Stimulated activated CD8-positive, alpha-beta memory T cell treated with anti-CD3 and anti-CD28 coated beads, Interleukin-15, amount 100 ng/mL, for 24 hours (primary cell): ENCODE data around the gene ANO2.

Experiments used
- DNase-seq: peaks from one replicate; pipeline ENCODE4 v3.0.0-alpha.2; 2020; ENCODE audit warnings: low read depth

ANO2 gene

DNA sequence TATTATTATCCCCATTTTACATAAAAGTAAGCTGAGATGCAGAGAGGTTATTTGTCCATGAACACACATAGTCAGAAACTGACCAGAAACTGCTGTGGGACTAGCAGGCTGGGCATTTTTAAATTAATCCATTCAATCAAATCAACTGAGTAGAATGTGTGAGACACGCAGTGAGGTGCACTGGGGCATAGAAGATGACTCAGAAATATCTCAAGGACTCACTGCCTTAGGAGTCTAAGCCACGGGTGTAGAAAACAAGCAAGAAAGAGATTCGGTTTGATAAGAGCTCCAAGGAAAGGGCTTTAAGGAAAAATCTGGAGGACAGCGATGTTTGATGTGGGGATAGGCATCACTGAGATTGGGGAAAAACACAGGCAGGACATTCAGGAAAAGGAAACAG is 127.8 kb downstream of the ANO2 start:
- DNase-seq, result no peak

- DNase-seq, result no peak
These were observed 135.5 kb downstream of the ANO2 start for GRCh38 chr12:5809586-5809985.

- DNase-seq, result no peak
These were observed 136.1 kb downstream of the ANO2 start for GRCh38 chr12:5808981-5809380.

- no peak for DNase-seq
These were observed 137.4 kb downstream of the ANO2 start for GRCh38 chr12:5807514-5808219.

GRCh38 chr12:5807090-5807414 is 138.0 kb downstream of the ANO2 start:
- no peak for DNase-seq

- no peak for DNase-seq
These were observed 138.5 kb downstream of the ANO2 start for GRCh38 chr12:5806371-5807089.

DNA sequence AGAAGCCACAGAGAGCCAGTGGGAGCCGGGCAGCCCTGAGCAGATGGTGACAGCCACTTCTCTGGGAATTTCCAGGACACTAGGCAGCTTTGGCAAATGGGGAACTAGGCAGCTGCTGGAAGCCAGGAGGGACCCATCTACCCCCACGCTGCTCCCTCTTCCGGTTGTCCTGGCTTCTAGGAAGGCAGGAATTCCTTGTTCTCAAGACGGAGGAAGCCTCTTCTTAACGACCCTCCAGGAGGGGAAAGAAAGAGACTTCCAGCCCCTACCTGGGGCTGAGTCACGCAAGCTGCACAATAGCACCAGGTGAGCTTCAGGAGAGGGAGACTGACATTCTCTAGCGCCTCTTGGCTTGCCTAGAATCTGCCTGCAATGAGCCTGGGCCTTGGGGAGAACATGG is 141.5 kb downstream of the ANO2 start:
- DNase-seq, result no peak

GRCh38 chr12:5798242-5799015 is 146.6 kb downstream of the ANO2 start:
- no peak for DNase-seq

GRCh38 chr12:5797661-5798060 is 147.4 kb downstream of the ANO2 start:
- DNase-seq, result no peak

DNA sequence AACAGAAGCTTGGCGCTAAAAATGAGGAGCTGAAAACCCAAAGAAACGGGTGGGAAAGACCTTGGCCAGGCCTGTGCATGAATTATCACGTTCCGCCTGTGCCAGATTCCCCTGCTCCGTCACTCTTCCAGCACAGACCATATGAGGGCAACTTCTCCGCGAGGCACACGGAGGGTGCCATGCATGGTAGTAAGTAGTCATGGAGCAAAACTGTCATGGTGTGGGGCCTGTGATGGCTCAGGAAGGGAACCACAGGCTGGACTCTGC is 148.2 kb downstream of the ANO2 start:
- DNase-seq, result no peak

DNA sequence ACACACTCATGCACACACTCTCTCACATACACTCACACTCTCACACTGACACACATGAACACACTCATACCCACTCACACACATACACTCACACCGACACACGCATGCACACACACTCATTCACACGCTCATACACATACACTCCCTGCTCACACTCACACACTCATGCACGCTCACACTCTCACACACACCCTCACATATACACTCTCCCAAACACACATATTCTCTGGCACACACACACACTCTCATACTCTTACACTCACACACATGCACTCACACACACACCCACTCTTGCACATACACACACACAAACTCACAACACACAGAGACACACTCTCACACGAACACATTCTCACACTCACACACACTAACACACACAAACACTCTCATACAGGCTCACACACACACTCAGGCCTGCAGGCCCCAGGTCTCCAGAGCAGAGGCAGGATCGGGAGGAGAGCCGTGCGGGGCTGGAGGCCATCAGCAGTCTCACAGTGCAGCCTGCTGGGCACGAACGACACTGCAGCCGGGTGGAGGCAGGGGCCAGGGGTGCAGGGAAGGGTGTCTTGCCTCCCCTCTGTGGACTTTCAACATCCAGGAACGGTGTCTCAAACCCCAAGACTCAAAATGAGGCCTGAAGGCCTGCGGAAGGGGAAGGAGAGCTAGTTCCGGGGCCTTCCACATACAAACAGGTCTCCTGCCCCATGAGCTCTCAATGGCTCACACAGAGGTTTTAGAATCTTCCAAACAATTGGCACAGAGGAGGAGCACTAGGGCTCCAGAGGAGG is 148.7 kb downstream of the ANO2 start:
- no peak for DNase-seq

GRCh38 chr12:5794156-5794555 is 150.9 kb downstream of the ANO2 start:
- DNase-seq, result no peak

DNA sequence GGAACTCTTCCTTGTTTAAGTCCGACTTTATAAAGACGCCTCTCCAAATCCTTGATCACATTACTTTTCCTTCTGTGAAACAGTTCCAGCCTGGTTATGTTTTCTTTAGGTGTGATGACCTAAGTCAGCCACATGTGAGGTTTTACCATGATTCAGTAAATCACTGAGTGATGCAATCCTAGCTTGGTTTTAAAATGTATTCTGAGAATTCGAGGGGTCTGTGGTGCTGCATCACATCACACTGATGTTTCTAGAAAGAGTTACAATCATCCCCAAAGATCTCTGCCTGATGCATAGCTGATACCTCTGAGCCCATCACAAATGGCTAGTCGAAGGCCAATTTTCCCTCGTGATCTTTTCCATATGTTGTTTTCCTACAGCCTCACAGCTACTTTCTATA is 152.7 kb downstream of the ANO2 start:
- DNase-seq, result no peak

DNA sequence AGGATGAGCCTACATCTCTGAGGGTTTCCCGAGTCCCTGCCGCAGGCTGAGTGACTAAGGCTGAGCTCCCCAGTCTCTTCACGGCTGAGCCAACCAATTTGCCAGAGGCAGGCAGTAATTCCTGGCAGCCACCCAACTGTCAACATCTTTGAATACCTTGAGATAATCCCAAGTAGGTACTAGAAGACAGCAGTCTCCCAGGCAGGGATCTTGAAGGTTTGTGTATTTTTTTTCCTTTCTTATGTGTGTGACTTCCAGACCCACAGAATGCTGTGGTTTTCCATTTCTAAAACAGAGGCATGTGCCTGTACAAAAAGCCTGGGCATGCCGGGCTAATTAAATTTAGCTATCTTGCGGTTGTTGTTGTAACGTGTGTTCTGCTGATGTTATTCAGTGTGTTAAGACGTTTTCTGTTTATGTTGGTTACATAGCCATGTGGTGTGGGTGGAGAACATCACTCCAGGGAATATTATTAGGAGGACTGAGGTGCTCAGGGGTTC is 155.5 kb downstream of the ANO2 start:
- DNase-seq, result no peak

GRCh38 chr12:5787828-5788227 is 157.2 kb downstream of the ANO2 start:
- DNase-seq, result no peak

DNA sequence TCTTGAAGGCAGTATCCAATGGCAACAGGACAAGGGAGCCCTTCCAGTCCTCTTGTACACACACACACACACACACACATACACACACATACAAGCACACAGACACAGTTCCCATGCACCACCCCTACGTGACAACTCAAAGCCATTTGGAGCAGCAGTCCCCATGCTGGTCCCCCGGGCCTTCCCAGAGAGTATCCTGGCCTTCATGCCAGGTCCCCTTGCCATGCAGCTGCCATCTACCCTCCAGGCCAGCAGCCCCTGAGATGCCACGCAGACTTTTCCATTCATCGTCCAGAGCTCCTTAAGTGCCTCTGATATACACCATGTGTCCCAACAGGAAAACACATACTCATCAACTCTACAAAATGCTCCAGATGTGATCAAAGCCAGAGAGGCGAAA is 159.5 kb downstream of the ANO2 start:
- no peak for DNase-seq

- no peak for DNase-seq
These were observed 160.5 kb downstream of the ANO2 start for GRCh38 chr12:5784462-5785130.

DNA sequence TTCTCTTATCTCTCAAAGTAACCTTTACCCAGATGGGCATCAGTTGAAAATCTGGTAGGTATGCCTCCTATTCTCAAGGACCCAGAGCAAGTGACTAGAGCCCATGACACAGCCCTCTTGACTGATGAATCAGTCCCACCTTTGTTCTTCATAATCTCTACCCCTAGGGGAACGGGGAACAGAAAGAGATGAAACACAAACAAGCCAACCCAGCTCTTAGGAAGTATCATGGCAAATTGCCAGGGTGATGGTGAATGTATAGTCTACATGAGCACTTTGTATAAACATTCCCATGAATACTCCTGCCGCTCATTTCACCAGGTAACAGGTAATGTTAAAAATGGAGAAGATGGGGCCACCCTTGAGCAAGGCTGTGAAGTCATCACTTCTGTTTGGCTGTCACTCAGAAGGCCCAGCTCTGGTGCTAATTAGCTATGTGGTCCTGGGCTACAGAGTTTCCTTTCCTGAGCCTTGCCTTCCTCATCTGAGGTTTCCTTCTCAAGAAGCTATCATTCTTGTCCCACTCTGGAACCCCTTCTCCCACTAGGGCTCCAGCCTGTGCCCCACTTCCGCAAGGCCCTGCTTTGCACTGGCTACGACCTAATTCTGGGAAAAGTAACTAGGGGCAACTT is 161.7 kb downstream of the ANO2 start:
- no peak for DNase-seq

GRCh38 chr12:5780536-5780935 is 164.5 kb downstream of the ANO2 start:
- DNase-seq, result no peak

DNA sequence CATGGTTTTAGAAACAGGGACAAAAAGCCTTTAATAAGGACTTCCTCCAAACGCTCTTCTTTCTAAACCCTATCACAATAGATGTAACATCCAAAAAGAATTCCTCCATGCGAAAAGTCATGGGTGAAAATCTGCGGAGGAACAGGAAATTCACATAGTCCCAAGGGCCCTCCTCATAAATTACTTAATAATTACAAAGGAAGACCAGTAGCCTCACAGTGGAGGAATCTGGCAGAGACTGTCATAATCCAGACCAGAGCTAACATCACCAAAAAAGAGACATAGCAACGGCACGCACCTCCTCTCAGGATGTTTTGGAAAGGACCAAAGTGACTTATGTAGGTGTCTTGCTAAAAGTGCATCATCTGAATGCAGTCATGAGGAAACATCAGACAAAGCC is 165.7 kb downstream of the ANO2 start:
- DNase-seq, result no peak

- DNase-seq, result no peak
These were observed 166.2 kb downstream of the ANO2 start for GRCh38 chr12:5778821-5779220.

DNA sequence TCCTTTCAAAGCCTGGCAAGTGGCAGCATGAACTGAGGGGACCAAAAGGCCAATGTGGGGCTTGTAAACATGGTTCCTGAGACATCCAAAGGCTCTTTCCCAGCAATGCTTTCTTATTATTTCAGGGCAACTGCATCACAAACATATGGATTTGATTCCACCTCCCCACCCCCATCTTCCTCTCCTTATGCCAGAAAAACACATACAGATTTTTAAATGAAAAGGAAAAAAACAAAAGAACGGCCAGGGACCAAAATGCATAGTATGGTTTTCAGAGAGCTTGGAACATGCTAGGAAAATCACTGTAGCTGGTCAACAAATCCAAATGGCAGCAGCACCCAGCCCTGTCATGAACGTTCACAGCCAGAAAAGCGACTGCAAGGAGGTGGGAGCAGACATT is 167.6 kb downstream of the ANO2 start:
- no peak for DNase-seq
